Keratinocyte (primary cell): ENCODE data around the gene RRP8.

ENCODE experiments used
- CTCF ChIP-seq, 3 experiments: IDR thresholded peaks in 1 of 3; conservative IDR thresholded peaks in 1 of 3; optimal IDR thresholded peaks in 1 of 3; 2 replicates in 2 of 3; 3 replicates in 1 of 3; pipeline versions ENCODE3 to v1.5.1; 2011; ENCODE audit warnings: low read length in 3 of 3, mild to moderate bottlenecking in 3 of 3, moderate library complexity in 2 of 3, control low read depth in 1 of 3, inconsistent platforms in 1 of 3; ENCODE audit not compliant: insufficient read depth in 2 of 3; ENCODE audit errors: extremely low read depth in 1 of 3
- EZH2 ChIP-seq: IDR thresholded peaks from one replicate; pipeline ENCODE4 v1.6.1; 2012; ENCODE audit warnings: inconsistent platforms, mild to moderate bottlenecking, low read length, moderate library complexity

GRCh38 chr11:6635082-6635932, 31.9 kb upstream of the RRP8 start:
- no peak for TF ChIP-seq CTCF (optimal IDR thresholded peaks at IDR 0.05 in 1 of 3, IDR thresholded peaks at IDR 0.05 in 1 of 3, conservative IDR thresholded peaks at IDR 0.05 in 1 of 3; ENCODE audit: extremely low read depth in 1 of 3, insufficient read depth in 2 of 3, low read length in 3 of 3)
- no peak for TF ChIP-seq EZH2
